ENCODE data around the gene NFIB. TPM values are rescaled to one million over a fixed set of nuclear protein-coding genes. Genes with fewer than 3 reads are reported as not detected.

Gene NFIB
- total RNA-seq, 1 experiment from 2014 or later, result 35.1 TPM

DNA sequence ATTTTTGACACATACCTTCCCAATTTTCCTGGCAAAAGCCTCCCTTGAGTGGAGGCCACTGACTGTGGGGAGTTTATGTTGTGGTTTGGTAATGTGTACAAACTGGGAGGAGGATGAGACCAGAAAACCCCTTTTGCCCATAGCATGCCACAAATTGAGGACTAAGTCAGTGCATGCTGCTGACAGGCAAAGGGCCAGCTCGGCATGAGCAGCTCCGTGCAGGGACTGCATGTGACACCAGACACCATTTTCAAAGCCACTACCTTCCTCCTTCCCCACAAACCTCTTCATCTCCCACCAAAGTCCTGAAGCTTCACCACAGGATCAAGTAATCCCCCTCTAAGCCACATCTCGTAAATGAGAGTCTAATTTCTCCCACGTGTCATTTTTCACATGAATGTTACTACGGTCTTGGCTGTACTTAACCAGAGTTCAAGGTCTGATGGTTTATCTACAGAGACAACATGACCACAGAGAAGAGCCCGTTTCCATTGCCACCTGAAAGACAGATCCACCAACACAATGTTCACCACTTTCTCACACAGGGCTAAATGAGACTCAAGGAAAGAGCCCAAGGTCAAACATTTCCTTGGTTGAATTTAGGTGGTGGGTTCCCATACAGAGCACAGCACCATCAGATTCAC lies 106.5 kb downstream of the NFIB start:
- intact Hi-C loops (cut with micrococcal nuclease; ENCODE audit: unreplicated experiment), result no loop called here
- H3K4me2 ChIP-seq, result no peak overlapping the region
- no peak overlapping the region for H2AFZ ChIP-seq
- peaks cover 7% of the 10 kb centered on the region for H3F3A ChIP-seq (ENCODE audit: insufficient read depth, low read depth)
- TF ChIP-seq, protein P1, sequence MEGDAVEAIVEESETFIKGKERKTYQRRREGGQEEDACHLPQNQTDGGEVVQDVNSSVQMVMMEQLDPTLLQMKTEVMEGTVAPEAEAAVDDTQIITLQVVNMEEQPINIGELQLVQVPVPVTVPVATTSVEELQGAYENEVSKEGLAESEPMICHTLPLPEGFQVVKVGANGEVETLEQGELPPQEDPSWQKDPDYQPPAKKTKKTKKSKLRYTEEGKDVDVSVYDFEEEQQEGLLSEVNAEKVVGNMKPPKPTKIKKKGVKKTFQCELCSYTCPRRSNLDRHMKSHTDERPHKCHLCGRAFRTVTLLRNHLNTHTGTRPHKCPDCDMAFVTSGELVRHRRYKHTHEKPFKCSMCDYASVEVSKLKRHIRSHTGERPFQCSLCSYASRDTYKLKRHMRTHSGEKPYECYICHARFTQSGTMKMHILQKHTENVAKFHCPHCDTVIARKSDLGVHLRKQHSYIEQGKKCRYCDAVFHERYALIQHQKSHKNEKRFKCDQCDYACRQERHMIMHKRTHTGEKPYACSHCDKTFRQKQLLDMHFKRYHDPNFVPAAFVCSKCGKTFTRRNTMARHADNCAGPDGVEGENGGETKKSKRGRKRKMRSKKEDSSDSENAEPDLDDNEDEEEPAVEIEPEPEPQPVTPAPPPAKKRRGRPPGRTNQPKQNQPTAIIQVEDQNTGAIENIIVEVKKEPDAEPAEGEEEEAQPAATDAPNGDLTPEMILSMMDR (conservative IDR thresholded peaks at IDR 0.05), result no peak
- TF ChIP-seq EZH2 (IDR thresholded peaks at IDR 0.05; ENCODE audit: low read depth), result no peak
- no peaks in the 10 kb centered on the region for H3K36me3 ChIP-seq (ENCODE audit: low read depth)
- H3K79me2 ChIP-seq (ENCODE audit: low read depth), result peaks cover 62% of the 10 kb centered on the region
- H3K27ac ChIP-seq, result 0 out of 2 replicates have a peak overlapping the region, but pooled peaks have one; percentile 85
- no peaks in the 10 kb centered on the region for H4K20me1 ChIP-seq (ENCODE audit: insufficient read depth)
- no peaks in the 10 kb centered on the region for H3K27me3 ChIP-seq (ENCODE audit: insufficient read depth, low read depth)
- no peak for DNase-seq
- POLR2A ChIA-PET (ENCODE audit: unreplicated experiment), result interaction anchor here (0.7 kb wide), 1 partner anchor 184 kb away, joined by 3 read pairs; no protein-coding TSS in a partner anchor
- H3K9me2 ChIP-seq (ENCODE audit: insufficient read depth), result no peaks in the 10 kb centered on the region
- H3K9me3 ChIP-seq (ENCODE audit: insufficient read depth, low read depth), result no peaks in the 10 kb centered on the region
- CTCF ChIA-PET, result no interaction called here
- H3K4me3 ChIP-seq, result no peak overlapping the region
- no TSS peak for BruUV-seq (replicated peaks)
- H3K4me1 ChIP-seq (replicated peaks; ENCODE audit: insufficient read depth), result peaks cover 43% of the 10 kb centered on the region

DNA sequence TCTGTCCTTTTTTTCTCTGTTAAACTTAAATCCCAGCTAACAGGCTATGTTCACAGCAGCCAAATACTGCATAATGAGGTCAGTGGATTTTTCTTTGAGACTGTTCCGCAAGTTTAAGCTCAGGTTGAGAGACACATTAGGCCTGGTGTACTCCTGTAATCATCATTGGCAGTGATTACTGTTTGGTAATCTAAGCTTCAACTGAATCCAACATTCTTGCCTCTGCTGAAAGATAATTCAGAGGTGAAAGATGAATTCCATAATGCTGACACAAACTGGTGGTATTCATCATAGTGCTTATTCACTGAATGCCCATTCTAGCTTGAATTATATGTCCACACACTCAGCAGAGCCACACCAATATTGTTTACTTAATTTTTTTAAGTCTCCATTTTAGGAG lies 108.5 kb downstream of the NFIB start:
- peak in 1 of 2 experiments; percentile 93 for DNase-seq
- POLR2A ChIA-PET (ENCODE audit: unreplicated experiment), result interaction anchor here (0.6 to 0.7 kb wide), 3 partner anchors 15 to 1101 kb away, joined by 4 to 13 read pairs (median 6); partner anchors contain the start of gene TTC39B
- Histone ChIP-seq H3K4me1 (replicated peaks; ENCODE audit: insufficient read depth) (peaks cover 26% of the 10 kb centered on the region), H3K27ac (peak overlapping the region; percentile 85), H4K20me1 (ENCODE audit: insufficient read depth) (no peaks in the 10 kb centered on the region), H3K27me3 (ENCODE audit: insufficient read depth, low read depth) (no peaks in the 10 kb centered on the region), H3K4me2 (peak overlapping the region; percentile 66), H3F3A (ENCODE audit: insufficient read depth, low read depth) (peaks cover 7% of the 10 kb centered on the region), H3K36me3 (ENCODE audit: low read depth) (no peaks in the 10 kb centered on the region), H3K79me2 (ENCODE audit: low read depth) (peaks cover 50% of the 10 kb centered on the region), H2AFZ (no peak overlapping the region), H3K9me3 (ENCODE audit: insufficient read depth, low read depth) (no peaks in the 10 kb centered on the region), H3K4me3 (no peak overlapping the region), H3K9me2 (ENCODE audit: insufficient read depth) (no peaks in the 10 kb centered on the region)
- CTCF ChIA-PET, result no interaction called here
- intact Hi-C loops (cut with micrococcal nuclease; ENCODE audit: unreplicated experiment), result no loop called here
- TF ChIP-seq EZH2 (IDR thresholded peaks at IDR 0.05; ENCODE audit: low read depth), result no peak
- BruUV-seq (replicated peaks), result no TSS peak

DNA sequence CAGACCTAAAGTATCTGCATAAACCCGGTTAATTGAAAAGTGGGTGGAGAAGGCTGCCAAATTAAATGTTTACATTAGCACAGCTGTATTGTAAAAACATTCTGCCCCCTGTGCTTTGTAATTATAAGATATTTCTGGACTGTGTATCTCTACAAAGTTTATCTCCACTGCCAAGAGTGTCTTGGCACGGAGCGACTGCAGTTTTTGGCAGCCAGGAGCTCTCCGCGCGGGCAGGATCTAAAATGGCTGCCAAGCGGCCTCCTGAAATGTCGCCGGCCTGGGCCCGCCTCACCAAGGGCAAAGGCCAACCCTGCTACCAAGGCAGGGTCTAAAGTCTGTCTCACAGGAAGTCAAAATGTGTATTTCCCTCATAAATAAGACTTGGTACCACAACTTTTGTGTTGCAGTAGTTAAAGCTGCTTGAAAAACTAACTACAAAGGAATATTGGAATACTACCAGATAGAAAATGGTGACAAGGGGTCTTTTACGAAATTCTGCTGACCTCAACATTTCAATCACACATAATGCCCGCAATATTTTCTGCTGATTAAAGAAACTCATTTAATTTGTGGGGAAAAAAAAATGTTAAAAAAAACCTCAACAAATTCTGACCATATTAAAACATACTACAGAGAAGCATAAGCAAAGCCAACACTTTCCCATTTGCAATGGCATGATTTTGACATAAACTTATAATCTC lies 110.4 kb downstream of the NFIB start:
- ChIA-PET CTCF (no interaction called here), POLR2A (ENCODE audit: unreplicated experiment) (no interaction called here)
- DNase-seq, result no peak
- H2AFZ ChIP-seq, result no peak overlapping the region
- H3K4me1 ChIP-seq (replicated peaks; ENCODE audit: insufficient read depth), result peaks cover 26% of the 10 kb centered on the region
- H3K27ac ChIP-seq, result no peak overlapping the region
- no peaks in the 10 kb centered on the region for H4K20me1 ChIP-seq (ENCODE audit: insufficient read depth)
- H3K36me3 ChIP-seq (ENCODE audit: low read depth), result no peaks in the 10 kb centered on the region
- no peak overlapping the region for H3K4me2 ChIP-seq
- no peak overlapping the region for H3K4me3 ChIP-seq
- no peaks in the 10 kb centered on the region for H3K9me2 ChIP-seq (ENCODE audit: insufficient read depth)
- BruUV-seq (replicated peaks), result no TSS peak
- H3K79me2 ChIP-seq (ENCODE audit: low read depth), result peaks cover 33% of the 10 kb centered on the region
- H3K9me3 ChIP-seq (ENCODE audit: insufficient read depth, low read depth), result no peaks in the 10 kb centered on the region
- TF ChIP-seq, protein P1 (conservative IDR thresholded peaks at IDR 0.05), result no peak
- TF ChIP-seq EZH2 (IDR thresholded peaks at IDR 0.05; ENCODE audit: low read depth), result no peak
- intact Hi-C loops (cut with micrococcal nuclease; ENCODE audit: unreplicated experiment), result no loop called here
- peaks cover 7% of the 10 kb centered on the region for H3F3A ChIP-seq (ENCODE audit: insufficient read depth, low read depth)
- H3K27me3 ChIP-seq (ENCODE audit: insufficient read depth, low read depth), result no peaks in the 10 kb centered on the region

All from PC-9 (cell line).